HG02759 (cell line): Measurements from ENCODE around the gene SFXN1.

Experiments
- ATAC-seq: cut with Tn5 transposase; IDR thresholded peaks from one replicate; pipeline ENCODE4 v1.9.1; 2021; ENCODE audit warnings: mild to moderate bottlenecking, moderate library complexity; ENCODE audit not compliant: unreplicated experiment

SFXN1 gene

DNA sequence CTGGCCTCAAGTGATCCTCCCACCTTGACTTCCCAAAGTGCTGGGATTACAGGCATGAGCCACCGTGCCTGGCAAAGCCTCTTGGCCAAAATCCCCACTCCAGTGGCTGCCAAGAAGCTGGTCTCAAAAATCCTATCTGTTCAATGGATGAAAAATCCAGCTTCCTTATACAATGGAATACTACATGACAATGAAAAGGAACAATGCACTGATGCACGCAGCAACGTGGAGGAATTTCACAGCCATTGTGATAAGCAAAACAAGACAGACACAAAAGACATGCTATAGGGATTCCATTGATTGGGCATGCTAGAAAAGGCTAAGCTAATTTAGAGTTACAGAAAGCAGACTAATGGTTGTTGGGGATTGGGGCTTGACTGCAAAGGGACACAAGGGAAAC, 13.1 kb upstream of the SFXN1 start:
- no peak for ATAC-seq

DNA sequence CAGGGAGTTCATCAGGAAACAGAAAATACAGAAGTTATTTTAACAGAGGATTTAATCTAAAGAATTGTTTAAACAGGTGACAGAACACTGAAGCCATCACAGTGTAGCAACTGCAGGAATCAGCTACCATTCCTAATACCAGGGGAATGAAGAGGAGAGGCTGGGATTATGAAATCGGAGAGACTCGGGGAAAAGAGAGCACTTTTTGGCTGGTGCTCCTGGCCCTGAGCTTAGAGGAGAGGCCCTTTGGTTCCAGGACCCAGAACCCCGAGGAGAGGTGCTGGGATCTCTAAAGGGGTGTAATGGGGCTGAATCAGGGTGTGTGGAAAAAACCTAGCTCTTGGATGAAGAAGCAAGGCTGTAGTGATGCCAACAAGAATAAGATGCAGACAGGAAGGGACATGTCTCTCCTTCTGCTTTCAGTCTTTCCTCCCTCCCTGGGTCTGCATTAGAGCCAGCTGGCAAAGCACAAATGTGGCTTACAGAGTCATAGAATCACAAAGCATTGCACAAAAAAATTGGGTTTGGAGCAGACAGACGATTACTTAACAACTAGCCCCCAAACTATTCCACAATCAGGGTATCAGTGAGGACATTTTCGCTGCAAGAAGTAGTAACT, 11.6 kb upstream of the SFXN1 start:
- no peak for ATAC-seq

- no peak for ATAC-seq
Observed at GRCh38 chr5:175467983-175468690, 10.2 kb upstream of the SFXN1 start.

DNA sequence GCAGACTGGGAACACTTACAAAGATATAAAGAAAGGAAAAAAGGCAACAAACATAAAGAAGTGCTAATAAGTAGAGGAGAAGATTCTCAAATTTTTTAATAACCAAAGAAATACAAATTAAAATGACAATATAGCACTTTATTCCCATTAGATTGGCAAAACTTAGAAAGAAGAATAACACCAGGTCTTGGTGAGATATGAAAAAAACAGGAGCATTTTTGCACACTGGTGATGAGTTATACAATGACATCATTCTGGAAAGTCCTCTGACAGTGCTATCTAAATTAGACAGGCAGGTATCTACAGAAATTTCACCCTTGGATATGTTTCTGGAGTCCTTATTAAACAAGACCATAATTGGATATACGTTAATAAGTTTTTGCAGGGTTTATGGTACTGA, 9.5 kb upstream of the SFXN1 start:
- no peak for ATAC-seq

DNA sequence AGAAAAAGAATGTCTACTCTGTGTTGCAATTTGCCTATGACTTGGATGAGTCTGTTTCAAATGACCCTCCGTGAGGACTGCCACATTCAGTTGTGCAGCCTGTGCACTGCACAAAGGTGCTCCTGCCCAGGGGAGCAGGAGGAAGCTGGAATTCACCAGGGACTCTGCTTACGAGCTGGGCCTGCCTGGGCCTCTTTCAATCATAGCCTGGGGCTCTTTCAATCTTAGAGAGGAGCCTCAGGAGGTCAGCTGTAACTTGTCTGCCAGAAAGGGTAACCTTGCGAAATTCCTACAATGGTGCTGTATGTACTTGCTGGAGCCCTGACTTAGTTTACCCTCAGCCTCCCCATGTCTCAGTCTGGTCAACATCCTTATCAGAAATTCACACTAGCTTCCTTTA, 8.4 kb upstream of the SFXN1 start:
- no peak for ATAC-seq

- no peak for ATAC-seq
Observed at GRCh38 chr5:175470781-175471180, 7.6 kb upstream of the SFXN1 start.

DNA sequence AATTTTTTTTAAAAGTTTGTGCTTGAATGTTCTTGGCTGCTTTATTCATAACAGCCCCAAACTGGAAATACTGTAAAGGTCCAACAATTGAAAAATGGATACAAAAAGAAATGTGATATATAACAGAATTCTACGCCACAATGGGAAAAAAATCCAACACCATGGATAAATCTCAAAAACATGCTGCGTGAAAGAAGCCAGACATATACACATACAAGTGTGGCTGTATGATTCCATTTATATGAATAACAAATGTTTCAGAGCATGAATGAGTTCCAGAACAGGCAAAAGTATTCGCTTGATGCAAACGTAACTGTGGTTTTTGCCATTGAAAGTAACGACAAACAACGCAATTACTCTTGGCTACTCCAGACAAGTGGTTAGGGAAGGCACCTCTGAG, 7.2 kb upstream of the SFXN1 start:
- ATAC-seq: no peak

DNA sequence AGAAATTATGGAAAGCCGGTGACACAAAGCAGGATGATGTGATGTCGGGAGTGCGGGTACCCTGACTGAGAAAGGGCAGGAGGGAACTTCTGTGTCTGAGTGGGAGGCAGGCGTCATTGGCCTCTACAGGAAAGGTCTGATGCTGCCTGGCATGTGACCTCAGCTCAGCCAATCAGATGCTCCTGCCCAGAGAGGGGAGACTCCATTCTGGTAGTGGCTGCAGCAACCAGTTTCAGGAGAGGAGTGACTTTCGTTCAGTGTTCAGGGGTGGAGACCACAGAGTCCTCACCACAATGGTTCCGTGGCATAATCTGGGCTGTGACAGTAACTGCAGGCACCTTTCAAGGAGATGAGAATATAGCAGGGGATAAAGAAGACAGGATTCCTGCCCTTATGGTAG, 6.7 kb upstream of the SFXN1 start:
- no peak for ATAC-seq

DNA sequence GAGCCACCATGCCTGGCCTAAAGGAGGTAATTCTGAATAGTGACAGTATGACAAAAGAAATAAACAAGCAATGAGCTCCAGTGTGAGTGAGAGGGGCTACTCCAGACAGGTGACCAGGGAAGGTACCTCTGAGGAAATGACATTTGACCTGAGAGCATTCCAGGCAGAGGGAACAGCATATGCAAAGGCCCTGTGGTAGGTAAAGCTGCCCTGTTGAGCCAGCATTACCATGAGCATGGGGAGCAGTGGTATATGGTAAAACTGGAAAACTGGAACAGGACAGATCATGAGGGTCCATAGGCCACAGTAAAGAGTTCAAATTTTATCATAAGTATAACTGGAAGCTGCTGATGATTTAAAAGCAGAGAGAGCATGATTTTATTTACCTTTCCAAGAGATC, 6.0 kb upstream of the SFXN1 start:
- no peak for ATAC-seq

DNA sequence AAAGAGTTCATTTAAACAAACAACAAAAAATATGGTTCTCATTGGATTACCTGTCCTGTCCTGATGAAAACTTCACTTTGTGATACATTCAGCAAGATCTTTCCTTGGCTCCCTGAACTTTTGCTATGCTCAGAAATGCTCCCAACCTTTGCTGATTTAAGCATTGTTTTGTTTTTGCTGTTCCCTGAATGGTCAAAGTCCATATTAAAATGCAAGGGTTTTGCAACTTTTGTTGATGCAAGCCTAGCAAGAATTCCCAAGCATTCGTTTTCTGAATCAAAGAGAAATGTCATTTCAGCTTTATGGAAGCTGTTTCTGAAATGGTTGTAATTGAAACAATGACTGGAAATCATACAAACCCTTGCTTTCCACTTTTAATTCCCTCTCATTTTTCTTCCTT, 3.1 kb upstream of the SFXN1 start:
- no peak for ATAC-seq

DNA sequence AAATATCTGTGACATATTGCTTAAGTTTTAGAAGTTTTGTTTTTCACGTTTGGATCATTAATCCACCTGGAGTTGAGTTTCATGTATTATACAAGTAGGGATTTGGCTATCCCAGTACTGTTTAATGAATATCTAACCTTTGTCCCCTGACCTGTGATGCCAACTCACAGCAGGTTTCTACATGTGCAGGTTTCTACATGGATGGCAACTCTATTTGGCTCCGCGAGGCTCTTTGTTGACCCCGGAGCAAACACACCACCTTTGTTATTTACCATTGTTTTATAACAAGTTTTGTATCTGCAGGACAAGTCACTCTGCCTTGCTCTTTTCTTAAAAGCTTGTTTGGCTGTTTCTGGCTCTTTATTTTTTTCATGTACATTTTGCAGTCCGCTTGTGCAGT, 920 bp upstream of the SFXN1 start:
- ATAC-seq: no peak

- ATAC-seq: no peak
Observed at GRCh38 chr5:175478008-175478383, 364 bp upstream of the SFXN1 start.

GRCh38 chr5:175479125-175479881, 943 bp downstream of the SFXN1 start:
- ATAC-seq: no peak

DNA sequence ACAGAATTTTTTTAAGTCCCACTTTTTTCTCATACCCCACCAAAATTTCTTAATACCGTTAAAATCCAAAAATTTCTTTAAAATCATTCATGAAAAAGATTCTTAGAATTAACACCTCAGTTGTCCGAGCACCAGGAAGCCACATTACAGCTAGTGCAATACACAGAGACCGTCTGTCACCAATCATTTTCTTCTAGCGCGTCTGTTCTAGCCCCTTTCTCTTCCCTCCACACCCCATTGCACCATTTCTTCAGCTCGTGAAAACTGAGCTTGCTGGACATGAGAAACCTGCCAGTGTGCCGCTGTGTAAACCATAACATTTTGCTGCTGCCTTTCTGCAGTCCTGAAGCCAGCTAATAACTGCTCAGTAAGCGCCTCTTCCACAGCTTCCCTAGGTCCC, 5.0 kb downstream of the SFXN1 start:
- no peak for ATAC-seq

- no peak for ATAC-seq
Observed at GRCh38 chr5:175484322-175484721, 6.0 kb downstream of the SFXN1 start.

DNA sequence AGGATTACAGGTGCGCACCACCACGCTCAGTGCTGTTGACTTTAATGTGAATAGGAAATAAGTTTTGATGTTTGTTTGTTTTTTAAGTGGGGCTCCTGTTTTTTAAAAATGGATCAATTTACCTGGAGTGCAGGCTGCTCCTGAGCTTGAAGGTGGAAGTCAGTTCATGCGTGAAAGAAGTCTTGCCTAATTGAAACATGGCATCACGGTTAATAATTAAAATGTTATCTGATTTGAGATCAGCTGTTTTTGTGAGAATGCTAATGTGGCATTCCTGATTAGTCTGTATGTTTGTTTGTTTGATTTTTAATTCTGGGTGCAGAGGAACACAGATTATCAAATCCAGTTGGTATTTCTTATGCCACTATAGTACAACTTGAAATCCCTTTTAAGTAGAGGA, 6.5 kb downstream of the SFXN1 start:
- no peak for ATAC-seq

DNA sequence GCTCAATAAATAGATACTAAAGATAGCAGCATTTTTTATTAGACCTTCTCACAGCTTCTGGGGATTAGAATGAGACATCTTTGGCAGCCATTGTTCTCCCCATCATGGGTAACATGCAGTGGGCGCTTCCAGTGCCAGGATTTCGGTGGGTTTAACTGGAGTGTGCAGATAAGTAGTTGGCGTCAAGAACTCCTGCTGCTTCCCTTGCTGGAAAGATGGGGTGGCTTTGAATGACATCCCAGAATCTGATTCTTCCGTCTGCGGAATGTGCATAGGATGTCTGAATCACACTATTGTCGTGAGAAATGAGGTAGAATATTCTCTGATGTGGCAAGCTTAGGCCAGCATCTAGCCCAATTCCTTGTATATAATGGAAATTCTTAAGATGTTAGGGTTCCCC, 7.3 kb downstream of the SFXN1 start:
- ATAC-seq: no peak

GRCh38 chr5:175487514-175488222, 9.3 kb downstream of the SFXN1 start:
- ATAC-seq: no peak

DNA sequence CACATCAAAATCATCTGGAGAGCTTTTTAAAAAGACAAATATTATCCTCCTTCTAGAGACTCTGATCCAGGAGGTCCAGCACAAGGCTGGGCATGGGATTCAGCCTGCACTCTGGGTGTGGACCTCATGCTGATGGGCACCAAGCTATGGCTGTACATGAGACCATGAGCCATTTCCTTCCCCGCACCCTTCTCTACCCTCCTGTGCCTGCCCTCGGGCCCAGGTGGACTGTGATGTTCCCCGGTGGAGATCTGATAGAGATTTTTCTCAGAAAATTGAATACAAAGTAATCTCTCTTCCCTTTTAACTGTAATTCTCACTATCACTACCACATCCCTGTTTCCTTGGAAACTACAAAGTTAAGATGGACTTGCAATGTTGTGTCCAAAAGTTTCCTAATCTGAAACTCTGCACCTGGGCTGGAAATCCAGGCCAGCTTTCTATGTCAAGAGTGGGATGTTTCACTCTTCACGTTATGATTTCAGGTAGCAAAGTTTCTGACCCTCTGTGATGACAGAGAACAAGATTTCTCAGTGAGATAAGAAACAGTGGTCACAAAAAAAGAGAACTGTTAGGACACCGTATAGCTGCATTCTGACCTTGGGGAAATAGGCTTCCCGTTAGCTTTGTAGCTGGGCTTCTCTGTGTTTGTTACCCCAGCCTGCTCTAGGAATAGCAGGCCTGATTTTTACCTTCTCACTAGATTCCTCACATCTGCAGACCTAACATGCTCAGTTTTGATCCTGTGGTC, 11.5 kb downstream of the SFXN1 start:
- no peak for ATAC-seq

- no peak for ATAC-seq
Observed at GRCh38 chr5:175491223-175491622, 12.9 kb downstream of the SFXN1 start.

DNA sequence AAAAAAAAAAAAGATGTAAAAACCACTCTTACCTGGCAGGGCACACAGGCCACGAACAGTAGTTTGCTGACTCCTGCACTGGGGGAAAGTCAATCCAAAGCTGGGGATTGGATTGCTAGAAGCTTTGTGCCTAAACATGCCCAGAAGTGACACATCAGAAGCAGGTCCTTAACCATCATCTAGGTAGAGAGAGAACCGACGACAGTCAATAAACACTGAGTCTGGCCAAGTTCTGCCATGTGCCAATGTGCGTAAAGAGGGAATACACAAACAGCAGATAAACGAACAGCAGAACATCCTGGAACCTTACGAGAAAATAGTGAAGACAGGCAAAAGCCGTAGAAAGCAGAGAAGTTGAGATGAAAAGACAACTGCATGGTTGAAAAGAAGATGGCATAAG, 14.9 kb downstream of the SFXN1 start:
- no peak for ATAC-seq
